ENCODE measurements around the gene PARP9.

Gene PARP9

DNA sequence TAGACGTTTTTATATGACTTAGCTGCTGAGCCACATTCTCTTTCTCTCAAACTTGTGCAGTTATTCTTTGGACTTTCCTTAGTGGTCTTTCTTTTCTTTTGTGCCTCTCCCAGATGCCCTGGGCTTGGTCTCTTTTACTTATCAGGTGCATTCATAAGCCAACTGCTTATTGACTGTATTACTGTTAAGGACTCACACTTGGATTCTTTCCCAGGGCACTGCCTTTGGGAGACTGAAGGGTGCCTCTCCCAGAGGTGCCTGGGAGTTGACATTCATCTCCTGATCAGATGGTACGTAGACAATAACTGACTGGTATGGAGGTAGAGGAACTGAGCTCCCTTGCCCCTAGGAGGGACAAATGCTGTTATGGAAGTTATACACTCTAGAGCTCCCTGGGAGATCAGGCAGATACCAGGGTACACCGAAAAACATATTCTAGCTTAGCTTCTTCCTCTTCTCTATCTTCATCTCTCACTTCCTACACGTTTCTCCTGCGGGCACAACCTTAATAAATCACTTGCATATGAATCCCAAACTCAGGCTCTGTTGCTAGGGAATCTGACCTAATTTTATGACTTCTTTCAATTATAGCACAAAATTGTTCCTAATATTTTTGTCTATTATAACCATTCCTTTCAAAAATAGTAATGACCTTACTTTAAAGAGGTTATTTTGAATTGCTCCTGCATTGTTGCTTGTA lies 38.1 kb upstream of the PARP9 start:
- TF ChIP-seq, protein P1, sequence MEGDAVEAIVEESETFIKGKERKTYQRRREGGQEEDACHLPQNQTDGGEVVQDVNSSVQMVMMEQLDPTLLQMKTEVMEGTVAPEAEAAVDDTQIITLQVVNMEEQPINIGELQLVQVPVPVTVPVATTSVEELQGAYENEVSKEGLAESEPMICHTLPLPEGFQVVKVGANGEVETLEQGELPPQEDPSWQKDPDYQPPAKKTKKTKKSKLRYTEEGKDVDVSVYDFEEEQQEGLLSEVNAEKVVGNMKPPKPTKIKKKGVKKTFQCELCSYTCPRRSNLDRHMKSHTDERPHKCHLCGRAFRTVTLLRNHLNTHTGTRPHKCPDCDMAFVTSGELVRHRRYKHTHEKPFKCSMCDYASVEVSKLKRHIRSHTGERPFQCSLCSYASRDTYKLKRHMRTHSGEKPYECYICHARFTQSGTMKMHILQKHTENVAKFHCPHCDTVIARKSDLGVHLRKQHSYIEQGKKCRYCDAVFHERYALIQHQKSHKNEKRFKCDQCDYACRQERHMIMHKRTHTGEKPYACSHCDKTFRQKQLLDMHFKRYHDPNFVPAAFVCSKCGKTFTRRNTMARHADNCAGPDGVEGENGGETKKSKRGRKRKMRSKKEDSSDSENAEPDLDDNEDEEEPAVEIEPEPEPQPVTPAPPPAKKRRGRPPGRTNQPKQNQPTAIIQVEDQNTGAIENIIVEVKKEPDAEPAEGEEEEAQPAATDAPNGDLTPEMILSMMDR (conservative IDR thresholded peaks at IDR 0.05; ENCODE audit: low read depth) = no peak
- no peak overlapping the region for H3K27ac ChIP-seq
- ChIA-PET CTCF (interaction anchor here (0.5 to 0.6 kb wide), 2 partner anchors 11 to 22 kb away, joined by 3 read pairs; no protein-coding TSS in a partner anchor), POLR2A (ENCODE audit: low non-redundant PET) (no interaction called here)
- DNase-seq (ENCODE audit: low spot score) = no peak

DNA sequence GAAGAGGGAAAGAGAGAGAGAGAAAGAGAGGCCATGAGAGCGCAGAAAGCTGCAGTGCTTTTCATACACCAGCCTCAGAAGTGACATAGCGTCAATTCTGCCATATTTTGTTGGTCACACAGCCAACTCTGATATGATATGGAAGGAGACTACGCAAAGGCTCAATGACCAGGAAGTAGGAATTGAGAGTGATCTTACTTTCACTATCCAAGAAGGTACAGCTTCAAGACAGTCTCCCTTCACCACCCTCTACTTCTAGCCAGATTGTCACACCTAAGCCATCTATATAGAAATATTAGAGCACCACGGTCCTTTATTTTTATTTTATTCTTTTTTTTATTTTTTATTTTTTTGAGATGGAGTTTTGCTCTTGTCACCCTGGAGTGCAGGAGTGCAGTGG lies 34.5 kb upstream of the PARP9 start:
- no peak for DNase-seq (ENCODE audit: low spot score)
- no peak overlapping the region for H3K27ac ChIP-seq
- ChIA-PET CTCF (no interaction called here), POLR2A (ENCODE audit: low non-redundant PET) (no interaction called here)
- TF ChIP-seq, protein P1 (conservative IDR thresholded peaks at IDR 0.05; ENCODE audit: low read depth) = no peak

DNA sequence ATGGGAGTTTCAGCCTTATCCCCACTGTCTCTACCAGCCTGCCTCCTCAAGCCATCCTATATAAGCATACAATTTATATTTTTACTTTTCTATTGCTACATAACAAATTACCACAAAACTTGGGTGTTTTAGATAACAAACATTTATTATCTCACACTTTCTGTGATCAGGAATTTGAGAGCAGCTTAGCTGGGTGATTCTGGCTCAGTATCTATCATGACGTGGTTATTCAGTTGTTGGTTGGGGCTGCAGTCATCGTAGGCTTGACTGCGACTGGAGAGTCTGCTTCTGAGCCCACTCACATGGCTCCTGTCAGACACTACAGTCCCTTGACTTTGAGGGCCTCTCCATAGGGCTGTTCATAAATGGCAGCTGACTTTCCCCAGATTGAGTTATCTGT lies 34.1 kb upstream of the PARP9 start:
- no peak overlapping the region for H3K27ac ChIP-seq
- DNase-seq (ENCODE audit: low spot score) = no peak
- ChIA-PET CTCF (no interaction called here), POLR2A (ENCODE audit: low non-redundant PET) (no interaction called here)
- TF ChIP-seq, protein P1 (conservative IDR thresholded peaks at IDR 0.05; ENCODE audit: low read depth) = no peak

DNA sequence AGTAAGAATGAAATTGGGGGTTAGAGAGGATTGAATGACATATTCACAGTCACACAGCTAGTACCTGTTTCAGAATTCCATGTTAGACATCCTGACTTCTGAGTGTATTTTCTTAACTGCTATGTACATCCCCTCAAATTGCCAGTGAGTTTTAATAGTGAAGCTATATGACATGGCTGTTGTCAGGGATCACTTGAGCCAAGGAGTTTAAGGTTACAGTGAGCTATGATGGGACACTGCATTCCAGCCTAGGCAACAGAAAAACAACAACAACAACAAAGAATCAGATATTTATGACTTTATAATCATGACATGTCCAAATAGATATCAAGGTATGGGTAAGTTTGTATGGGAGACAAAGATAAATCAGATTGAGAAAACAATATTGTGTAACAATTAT lies 29.9 kb upstream of the PARP9 start:
- ChIA-PET CTCF (no interaction called here), POLR2A (ENCODE audit: low non-redundant PET) (no interaction called here)
- no peak overlapping the region for H3K27ac ChIP-seq
- no peak for DNase-seq (ENCODE audit: low spot score)
- TF ChIP-seq, protein P1 (conservative IDR thresholded peaks at IDR 0.05; ENCODE audit: low read depth) = no peak

DNA sequence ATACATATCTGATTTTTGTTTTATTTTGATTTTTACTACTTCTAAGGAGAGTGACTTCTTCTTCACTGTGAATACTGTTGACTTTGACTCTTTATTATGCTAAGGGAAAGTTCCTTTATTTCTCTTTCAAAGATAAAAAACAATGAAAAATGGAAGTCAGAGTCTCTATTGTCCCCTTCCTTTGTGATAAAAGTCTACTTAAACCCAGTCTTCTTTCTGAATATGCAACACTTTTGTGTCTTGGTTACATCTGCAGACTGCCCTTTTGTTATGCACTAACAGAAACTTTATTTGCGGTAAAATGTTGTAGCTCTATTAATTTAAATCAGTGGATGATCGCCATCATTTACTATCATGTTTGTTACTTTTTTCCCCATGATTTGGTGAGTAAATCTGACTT lies 26.5 kb upstream of the PARP9 start:
- TF ChIP-seq, protein P1 (conservative IDR thresholded peaks at IDR 0.05; ENCODE audit: low read depth) = no peak
- DNase-seq (ENCODE audit: low spot score) = no peak
- CTCF ChIA-PET = no interaction called here
- POLR2A ChIA-PET (ENCODE audit: low non-redundant PET) = no interaction called here
- H3K27ac ChIP-seq = no peak overlapping the region

DNA sequence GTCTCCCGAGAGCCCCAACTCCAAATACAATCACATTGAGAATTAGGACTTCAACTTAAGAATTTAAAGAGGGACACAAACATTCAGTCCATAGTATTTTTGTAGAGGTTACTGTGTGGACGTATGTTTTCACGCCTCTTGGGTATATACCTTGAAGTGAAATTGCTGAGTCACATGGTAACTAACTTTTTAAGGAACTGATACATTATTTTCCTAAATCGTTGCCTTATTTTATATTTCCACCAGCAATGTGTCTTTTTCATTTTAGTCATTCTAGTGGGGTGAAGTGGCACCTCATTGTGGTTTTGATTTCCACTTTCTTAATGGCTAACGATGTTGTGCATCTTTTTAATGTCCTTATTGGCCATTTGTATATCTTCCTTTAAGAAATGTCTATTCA lies 25.2 kb upstream of the PARP9 start:
- ChIA-PET POLR2A (ENCODE audit: low non-redundant PET) (no interaction called here), CTCF (no interaction called here)
- TF ChIP-seq, protein P1 (conservative IDR thresholded peaks at IDR 0.05; ENCODE audit: low read depth) = no peak
- no peak for DNase-seq (ENCODE audit: low spot score)
- no peak overlapping the region for H3K27ac ChIP-seq
